GM19372 (cell line): ENCODE data around the gene PRR36.
"Not testable (repeated sequence)": the region's sequence is repeated elsewhere in the genome, so short reads cannot be mapped to it uniquely, and the experiment has no call there.

Experiments
- ATAC-seq: cut with Tn5 transposase; IDR thresholded peaks from one replicate; pipeline ENCODE4 v1.9.1; 2021; ENCODE audit warnings: mild to moderate bottlenecking, low read depth, moderate library complexity; ENCODE audit not compliant: unreplicated experiment

Gene PRR36

GRCh38 chr19:7861619-7862412 is 12.4 kb downstream of the PRR36 start:
- no peak for ATAC-seq

GRCh38 chr19:7860714-7861618 is 13.2 kb downstream of the PRR36 start:
- ATAC-seq = no peak

GRCh38 chr19:7859831-7860713 is 14.1 kb downstream of the PRR36 start:
- ATAC-seq = no peak

GRCh38 chr19:7859087-7859486 is 15.1 kb downstream of the PRR36 start:
- not testable (repeated sequence) for ATAC-seq

GRCh38 chr19:7858109-7858770 is 15.9 kb downstream of the PRR36 start:
- no peak for ATAC-seq

GRCh38 chr19:7857727-7858108 is 16.5 kb downstream of the PRR36 start:
- ATAC-seq = no peak

GRCh38 chr19:7856679-7857663 is 17.2 kb downstream of the PRR36 start:
- ATAC-seq = no peak

GRCh38 chr19:7856109-7856591 is 18.0 kb downstream of the PRR36 start:
- ATAC-seq = no peak

GRCh38 chr19:7855426-7856108 is 18.6 kb downstream of the PRR36 start:
- no peak for ATAC-seq

GRCh38 chr19:7853770-7854128 is 20.4 kb downstream of the PRR36 start:
- ATAC-seq = no peak

- ATAC-seq = no peak
Observed at GRCh38 chr19:7852851-7853769, 21.1 kb downstream of the PRR36 start.

- no peak for ATAC-seq
Observed at GRCh38 chr19:7851623-7852500, 22.3 kb downstream of the PRR36 start.

GRCh38 chr19:7850945-7851622 is 23.1 kb downstream of the PRR36 start:
- ATAC-seq = no peak

- ATAC-seq = no peak
Observed at GRCh38 chr19:7850000-7850813, 24.0 kb downstream of the PRR36 start.

- no peak for ATAC-seq
Observed at GRCh38 chr19:7849631-7849999, 24.6 kb downstream of the PRR36 start.
